ENCODE results near the gene GPER1. TPM values are rescaled to one million over a fixed set of nuclear protein-coding genes. Genes with fewer than 3 reads are reported as not detected.
A peak's percentile ranks its signal among the peaks of the same experiment; 100 is the strongest.

GPER1 gene
- total RNA-seq, 4 donors from 2014 or later = 12.5 to 29.2 (median 21.2) TPM

DNA sequence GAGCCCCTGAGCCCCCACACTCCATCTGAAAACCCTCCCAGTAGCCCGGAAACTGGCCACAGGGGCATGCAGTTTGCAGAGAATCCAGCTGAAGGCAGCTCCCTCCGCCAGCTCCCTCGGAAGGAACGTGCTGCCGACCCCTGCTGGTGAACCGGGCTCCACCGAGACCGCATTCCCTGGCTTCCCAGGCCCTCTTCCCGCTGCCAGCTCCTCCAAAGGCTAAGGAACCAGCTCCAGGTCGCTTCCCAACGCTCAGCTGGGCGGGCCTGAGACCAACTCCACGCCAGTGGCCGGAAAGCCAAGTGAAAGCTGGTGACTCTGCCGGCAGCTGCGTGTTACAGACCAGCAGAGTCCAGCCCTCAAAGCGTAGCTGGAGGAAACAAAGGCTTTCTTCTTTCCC, 35.8 kb downstream of the GPER1 start:
- Histone ChIP-seq H3K4me1 (peaks cover 31 to 44% of the 10 kb centered on the region in 2 donors), H3K27me3 (no peaks in the 10 kb centered on the region), H3K36me3 (no peaks in the 10 kb centered on the region), H3K9me3 (no peaks in the 10 kb centered on the region), H3K27ac (peak overlapping the region; percentile 58 to 87 (median 81)), H3K4me3 (replicated peaks in 1 of 3) (no peak overlapping the region)
- intact Hi-C loops (cut with DNase I) = loop anchor here (5.0 kb wide), 1 partner anchor 36 kb away; the partner anchor contains the start of gene GPER1
- peak in 1 of 2 donors; percentile 12 for TF ChIP-seq POLR2A (IDR thresholded peaks at IDR 0.05)
- TF ChIP-seq, protein P1, sequence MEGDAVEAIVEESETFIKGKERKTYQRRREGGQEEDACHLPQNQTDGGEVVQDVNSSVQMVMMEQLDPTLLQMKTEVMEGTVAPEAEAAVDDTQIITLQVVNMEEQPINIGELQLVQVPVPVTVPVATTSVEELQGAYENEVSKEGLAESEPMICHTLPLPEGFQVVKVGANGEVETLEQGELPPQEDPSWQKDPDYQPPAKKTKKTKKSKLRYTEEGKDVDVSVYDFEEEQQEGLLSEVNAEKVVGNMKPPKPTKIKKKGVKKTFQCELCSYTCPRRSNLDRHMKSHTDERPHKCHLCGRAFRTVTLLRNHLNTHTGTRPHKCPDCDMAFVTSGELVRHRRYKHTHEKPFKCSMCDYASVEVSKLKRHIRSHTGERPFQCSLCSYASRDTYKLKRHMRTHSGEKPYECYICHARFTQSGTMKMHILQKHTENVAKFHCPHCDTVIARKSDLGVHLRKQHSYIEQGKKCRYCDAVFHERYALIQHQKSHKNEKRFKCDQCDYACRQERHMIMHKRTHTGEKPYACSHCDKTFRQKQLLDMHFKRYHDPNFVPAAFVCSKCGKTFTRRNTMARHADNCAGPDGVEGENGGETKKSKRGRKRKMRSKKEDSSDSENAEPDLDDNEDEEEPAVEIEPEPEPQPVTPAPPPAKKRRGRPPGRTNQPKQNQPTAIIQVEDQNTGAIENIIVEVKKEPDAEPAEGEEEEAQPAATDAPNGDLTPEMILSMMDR (IDR thresholded peaks at IDR 0.05) = peak; percentile 33 to 80 (median 71)
- peak; percentile 81 to 89 for DNase-seq
- WGBS, 2 donors = 6 to 12% methylated on average over 17 of the region's 17 CpGs

DNA sequence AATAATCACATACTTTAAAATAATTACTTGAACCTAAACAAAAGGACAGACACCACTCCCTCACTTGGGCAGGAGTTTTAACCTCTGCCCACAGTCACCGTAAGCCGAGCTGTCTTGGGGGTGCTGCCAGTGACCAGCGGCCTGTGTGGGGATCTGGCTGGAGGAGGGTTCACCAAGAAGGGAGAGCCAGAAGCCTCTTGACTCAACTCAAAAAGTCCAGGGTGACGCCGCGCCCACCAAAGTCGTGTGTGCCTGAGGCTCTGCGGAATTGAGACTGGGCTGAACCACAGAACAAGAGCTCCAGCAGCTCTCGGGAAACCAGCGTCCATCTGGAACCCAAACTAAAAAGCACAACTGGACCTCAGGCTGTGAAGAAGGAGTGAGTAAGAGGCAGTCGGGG, 36.3 kb downstream of the GPER1 start:
- WGBS, 2 donors = 49 to 57% methylated on average over 10 to 11 of the region's 11 CpGs
- H3K27ac ChIP-seq = peak overlapping the region; percentile 58 to 87 (median 81)
- peaks cover 31 to 44% of the 10 kb centered on the region in 2 donors for H3K4me1 ChIP-seq
- no peak for TF ChIP-seq POLR2A (IDR thresholded peaks at IDR 0.05)
- TF ChIP-seq, protein P1 (IDR thresholded peaks at IDR 0.05) = no peak
- H3K36me3 ChIP-seq = no peaks in the 10 kb centered on the region
- DNase-seq = peak; percentile 32 to 37
- intact Hi-C loops (cut with DNase I) = loop anchor here (5.0 kb wide), 1 partner anchor 37 kb away; the partner anchor contains the start of gene GPER1
- H3K4me3 ChIP-seq (replicated peaks in 1 of 3) = no peak overlapping the region
- H3K27me3 ChIP-seq = no peaks in the 10 kb centered on the region
- no peaks in the 10 kb centered on the region for H3K9me3 ChIP-seq

DNA sequence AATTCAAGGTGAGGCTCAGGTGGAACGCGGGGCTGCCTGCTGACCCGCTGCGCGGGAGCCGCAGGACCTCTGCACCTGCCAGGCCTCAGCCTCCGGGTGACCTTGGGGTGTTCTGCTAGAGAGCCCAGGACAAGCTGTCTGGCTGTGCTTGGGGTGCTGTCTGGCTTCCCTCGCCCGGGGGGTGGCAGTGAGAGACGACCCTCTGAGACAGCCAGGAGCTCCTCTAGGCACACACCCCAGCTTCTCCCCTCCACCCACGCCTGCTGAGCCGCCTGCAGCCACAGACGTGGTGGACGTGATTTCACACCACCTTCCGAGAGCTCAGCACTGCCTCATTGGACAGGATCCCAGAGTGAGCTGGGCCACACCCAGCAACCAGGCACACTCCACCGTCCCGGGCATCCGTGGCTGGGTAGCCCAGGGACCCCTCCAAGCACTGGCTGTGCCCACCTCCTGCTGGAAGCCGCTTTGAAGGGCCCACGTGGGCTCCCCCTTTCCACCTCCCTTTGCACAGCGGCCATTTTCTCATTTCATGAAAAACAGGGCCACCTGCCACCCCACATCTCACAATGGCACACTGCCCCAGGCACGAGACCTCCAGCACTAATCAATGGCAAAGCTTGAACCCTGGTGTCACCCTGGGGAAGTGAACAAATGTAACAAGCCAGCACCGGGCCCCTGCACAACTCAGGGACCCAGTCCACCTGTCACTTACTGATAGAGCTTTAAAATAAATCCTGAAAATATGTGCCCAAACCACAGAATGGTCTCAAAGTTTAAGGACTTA, 37.1 kb downstream of the GPER1 start:
- TF ChIP-seq, protein P1 (IDR thresholded peaks at IDR 0.05) = no peak
- no peak for TF ChIP-seq POLR2A (IDR thresholded peaks at IDR 0.05)
- WGBS, 2 donors = 69 to 78% methylated on average over 22 to 23 of the region's 23 CpGs
- Histone ChIP-seq H3K27me3 (no peaks in the 10 kb centered on the region), H3K4me3 (replicated peaks in 1 of 3) (no peak overlapping the region), H3K9me3 (no peaks in the 10 kb centered on the region), H3K36me3 (no peaks in the 10 kb centered on the region), H3K4me1 (peaks cover 31 to 44% of the 10 kb centered on the region in 2 donors), H3K27ac (peak overlapping the region in 1 of 3 donors; percentile 81)
- no peak for DNase-seq
- intact Hi-C loops (cut with DNase I) = loop anchor here (5.0 kb wide), 1 partner anchor 38 kb away; the partner anchor contains the start of gene GPER1

DNA sequence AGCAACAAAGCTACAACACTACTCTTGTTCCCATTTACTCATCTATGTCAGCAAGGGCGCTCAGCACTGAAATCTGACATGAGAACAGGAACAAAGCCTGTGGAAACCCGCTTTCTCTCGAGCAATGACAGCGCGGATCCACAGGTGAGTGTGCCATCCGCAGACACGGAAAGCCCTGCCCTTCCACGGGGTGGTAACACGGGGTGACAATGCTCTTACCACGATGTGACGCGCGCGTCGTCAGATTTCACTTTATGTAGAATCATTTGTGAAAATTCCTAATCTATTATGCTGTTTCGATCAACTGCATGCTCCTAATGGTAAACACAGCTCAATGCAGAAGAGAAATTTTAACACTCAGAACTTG, 37.7 kb downstream of the GPER1 start:
- Histone ChIP-seq H3K4me3 (replicated peaks in 1 of 3) (no peak overlapping the region), H3K36me3 (no peaks in the 10 kb centered on the region), H3K27me3 (no peaks in the 10 kb centered on the region), H3K4me1 (peaks cover 31 to 44% of the 10 kb centered on the region in 2 donors), H3K27ac (no peak overlapping the region), H3K9me3 (no peaks in the 10 kb centered on the region)
- WGBS, 2 donors = 96 to 98% methylated on average over 16 of the region's 16 CpGs
- intact Hi-C loops (cut with DNase I) = no loop called here
- DNase-seq = no peak
- TF ChIP-seq, protein P1 (IDR thresholded peaks at IDR 0.05) = no peak
- TF ChIP-seq POLR2A (IDR thresholded peaks at IDR 0.05) = no peak

DNA sequence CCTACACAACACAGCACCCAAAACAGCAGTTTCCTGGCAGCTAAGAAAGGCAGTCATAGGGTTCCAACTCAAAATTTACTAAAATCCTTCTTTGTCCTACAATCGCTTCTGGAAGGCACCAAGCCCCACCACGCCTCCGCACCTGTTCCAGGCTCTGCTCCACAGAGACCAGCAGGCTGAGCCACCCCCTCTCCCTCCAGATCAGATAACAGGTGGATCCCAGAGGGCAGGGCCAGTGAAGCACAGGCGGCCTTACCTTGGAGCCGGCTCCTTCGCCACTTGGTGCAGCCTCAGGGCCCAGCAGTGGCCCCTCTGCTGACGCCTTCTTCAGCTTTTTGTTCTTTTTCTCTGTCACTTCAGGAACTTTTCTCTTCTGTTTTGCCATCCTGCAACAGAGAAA, 39.1 kb downstream of the GPER1 start:
- 95 to 97% methylated on average over 7 of the region's 7 CpGs for WGBS, 2 donors
- no peaks in the 10 kb centered on the region for H3K36me3 ChIP-seq
- peaks cover 22 to 31% of the 10 kb centered on the region in 2 donors for H3K4me1 ChIP-seq
- intact Hi-C loops (cut with DNase I) = no loop called here
- no peak overlapping the region for H3K27ac ChIP-seq
- H3K4me3 ChIP-seq (replicated peaks in 1 of 3) = no peak overlapping the region
- TF ChIP-seq, protein P1 (IDR thresholded peaks at IDR 0.05) = no peak
- TF ChIP-seq POLR2A (IDR thresholded peaks at IDR 0.05) = no peak
- no peak for DNase-seq
- H3K27me3 ChIP-seq = no peaks in the 10 kb centered on the region
- no peaks in the 10 kb centered on the region for H3K9me3 ChIP-seq
